Ovary (tissue), 3 donors: ENCODE measurements around the gene CTNNAL1.

Experiments
- CTCF ChIP-seq, 3 donors: fragments of 450-650 bp in 2 of 3; fragments of 200-600 bp in 1 of 3; IDR thresholded peaks; one replicate each; pipeline versions ENCODE4 v1.5.1 to v1.8.0; 2016 to 2022; ENCODE audit warnings: antibody characterized with exemption in 3 of 3, mild to moderate bottlenecking in 1 of 3
- EP300 ChIP-seq: sonication (generic); formaldehyde crosslinking; IDR thresholded peaks from one replicate; pipeline ENCODE4 v1.6.1; 2017; ENCODE audit warnings: antibody characterized with exemption
- POLR2A ChIP-seq: fragments of 450-650 bp; IDR thresholded peaks from one replicate; pipeline ENCODE4 v1.6.1; 2017; ENCODE audit warnings: antibody characterized with exemption, mild to moderate bottlenecking, moderate library complexity
- donor health status: DM: no; HTN: no; CAD: no.

GRCh38 chr9:108953983-108954574 is 59.2 kb downstream of the CTNNAL1 start:
- TF ChIP-seq EP300 = no peak
- peak; percentile 9 to 58 (median 58) for TF ChIP-seq CTCF (IDR thresholded peaks at IDR 0.05)
- no peak for TF ChIP-seq POLR2A
